ENCODE data around the gene PSPN.

The PSPN gene

DNA sequence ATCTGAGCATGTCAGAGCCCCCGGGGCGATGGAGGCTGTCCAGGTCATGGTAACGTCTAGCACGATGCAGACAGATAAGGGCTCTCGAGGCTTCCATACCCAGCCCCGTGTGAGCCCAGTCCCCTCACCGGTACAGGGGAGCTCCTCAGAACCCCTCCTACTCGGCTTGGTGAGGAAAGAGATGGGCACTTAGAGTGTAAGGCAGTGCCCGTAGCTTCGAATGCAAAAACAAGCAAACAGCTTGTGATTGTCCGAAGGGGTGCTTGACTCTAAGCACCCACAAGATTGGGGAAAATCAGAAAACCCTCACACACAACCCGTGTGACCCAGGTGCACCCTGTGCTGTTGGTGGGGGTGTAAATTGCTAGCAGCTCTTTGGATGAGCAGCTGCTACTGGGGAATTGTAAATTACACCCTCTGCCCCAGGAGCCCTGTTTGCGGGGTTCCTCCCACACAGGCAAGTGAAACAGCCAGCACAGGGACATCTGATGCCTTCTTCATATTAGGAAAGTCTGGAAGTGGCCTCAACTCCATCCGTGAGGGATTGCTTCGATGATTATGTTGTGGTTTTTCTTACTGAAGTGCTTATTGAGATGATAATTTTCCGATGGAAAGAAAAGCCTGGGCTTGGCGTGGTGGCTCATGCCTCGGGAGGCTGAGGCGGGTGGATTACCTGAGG lies 918 bp upstream of the PSPN start:
- ChIA-PET CTCF (no interaction called here), POLR2A (interaction anchor here (1.2 to 1.5 kb wide), 2 partner anchors 17 to 48 kb away, joined by 3 to 4 read pairs; partner anchors contain the start of genes GTF2F1 and KHSRP)
- no peak overlapping the region for H3K4me3 ChIP-seq (ENCODE audit: low read depth, low read length)
- H3K4me1 ChIP-seq (ENCODE audit: control insufficient read depth, insufficient read depth, low read length) = peaks cover 3% of the 10 kb centered on the region; the same call in 1 of the 2 replicates
- peaks cover 12 to 31% of the 10 kb centered on the region in 2 experiments for H3K36me3 ChIP-seq (ENCODE audit: control insufficient read depth in 2 of 2, insufficient read depth in 1 of 2, low read length in 2 of 2)
- TF ChIP-seq ZFHX2 (tag by site-specific recombination; conservative IDR thresholded peaks at IDR 0.05) (peak; percentile 60), SP7 (tag by site-specific recombination; IDR thresholded peaks at IDR 0.05) (peak; percentile 46), SCRT1 (tag by site-specific recombination; IDR thresholded peaks at IDR 0.05; ENCODE audit: borderline replicate concordance) (no peak), ZNF341 (tag by site-specific recombination; IDR thresholded peaks at IDR 0.05; ENCODE audit: low read depth) (peak; percentile 33; the same call in 1 of the 2 replicates), SETDB1 (IDR thresholded peaks at IDR 0.05; ENCODE audit: insufficient read length, low read length) (no peak), ZNF561 (tag by site-specific recombination; IDR thresholded peaks at IDR 0.05; ENCODE audit: borderline replicate concordance) (no peak), ZNF2 (tag by site-specific recombination; IDR thresholded peaks at IDR 0.05) (no peak), ZNF335 (tag by site-specific recombination; conservative IDR thresholded peaks at IDR 0.05) (0 out of 2 replicates have a peak, but pooled peaks have one; percentile 24), YY1 (tag by site-specific recombination; IDR thresholded peaks at IDR 0.05) (no peak), ZNF23 (tag by site-specific recombination; IDR thresholded peaks at IDR 0.05; ENCODE audit: borderline replicate concordance) (no peak), ZNF785 (tag by site-specific recombination; IDR thresholded peaks at IDR 0.05) (no peak), OSR2 (tag by site-specific recombination; IDR thresholded peaks at IDR 0.05) (0 out of 2 replicates have a peak, but pooled peaks have one; percentile 10), EGR2 (tag by site-specific recombination; IDR thresholded peaks at IDR 0.05; ENCODE audit: low read depth) (peak; percentile 24; the same call in 1 of the 2 replicates), ZNF571 (tag by site-specific recombination; IDR thresholded peaks at IDR 0.05) (no peak)
- TF ChIP-seq, protein P1, sequence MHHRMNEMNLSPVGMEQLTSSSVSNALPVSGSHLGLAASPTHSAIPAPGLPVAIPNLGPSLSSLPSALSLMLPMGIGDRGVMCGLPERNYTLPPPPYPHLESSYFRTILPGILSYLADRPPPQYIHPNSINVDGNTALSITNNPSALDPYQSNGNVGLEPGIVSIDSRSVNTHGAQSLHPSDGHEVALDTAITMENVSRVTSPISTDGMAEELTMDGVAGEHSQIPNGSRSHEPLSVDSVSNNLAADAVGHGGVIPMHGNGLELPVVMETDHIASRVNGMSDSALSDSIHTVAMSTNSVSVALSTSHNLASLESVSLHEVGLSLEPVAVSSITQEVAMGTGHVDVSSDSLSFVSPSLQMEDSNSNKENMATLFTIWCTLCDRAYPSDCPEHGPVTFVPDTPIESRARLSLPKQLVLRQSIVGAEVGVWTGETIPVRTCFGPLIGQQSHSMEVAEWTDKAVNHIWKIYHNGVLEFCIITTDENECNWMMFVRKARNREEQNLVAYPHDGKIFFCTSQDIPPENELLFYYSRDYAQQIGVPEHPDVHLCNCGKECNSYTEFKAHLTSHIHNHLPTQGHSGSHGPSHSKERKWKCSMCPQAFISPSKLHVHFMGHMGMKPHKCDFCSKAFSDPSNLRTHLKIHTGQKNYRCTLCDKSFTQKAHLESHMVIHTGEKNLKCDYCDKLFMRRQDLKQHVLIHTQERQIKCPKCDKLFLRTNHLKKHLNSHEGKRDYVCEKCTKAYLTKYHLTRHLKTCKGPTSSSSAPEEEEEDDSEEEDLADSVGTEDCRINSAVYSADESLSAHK (tag by site-specific recombination; IDR thresholded peaks at IDR 0.05) = no peak
- TF ChIP-seq, protein P2, sequence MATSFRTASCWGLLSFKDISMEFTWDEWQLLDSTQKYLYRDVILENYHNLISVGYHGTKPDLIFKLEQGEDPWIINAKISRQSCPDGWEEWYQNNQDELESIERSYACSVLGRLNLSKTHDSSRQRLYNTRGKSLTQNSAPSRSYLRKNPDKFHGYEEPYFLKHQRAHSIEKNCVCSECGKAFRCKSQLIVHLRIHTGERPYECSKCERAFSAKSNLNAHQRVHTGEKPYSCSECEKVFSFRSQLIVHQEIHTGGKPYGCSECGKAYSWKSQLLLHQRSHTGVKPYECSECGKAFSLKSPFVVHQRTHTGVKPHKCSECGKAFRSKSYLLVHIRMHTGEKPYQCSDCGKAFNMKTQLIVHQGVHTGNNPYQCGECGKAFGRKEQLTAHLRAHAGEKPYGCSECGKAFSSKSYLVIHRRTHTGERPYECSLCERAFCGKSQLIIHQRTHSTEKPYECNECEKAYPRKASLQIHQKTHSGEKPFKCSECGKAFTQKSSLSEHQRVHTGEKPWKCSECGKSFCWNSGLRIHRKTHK (tag by site-specific recombination; IDR thresholded peaks at IDR 0.05) = no peak
- TF ChIP-seq, protein P3, sequence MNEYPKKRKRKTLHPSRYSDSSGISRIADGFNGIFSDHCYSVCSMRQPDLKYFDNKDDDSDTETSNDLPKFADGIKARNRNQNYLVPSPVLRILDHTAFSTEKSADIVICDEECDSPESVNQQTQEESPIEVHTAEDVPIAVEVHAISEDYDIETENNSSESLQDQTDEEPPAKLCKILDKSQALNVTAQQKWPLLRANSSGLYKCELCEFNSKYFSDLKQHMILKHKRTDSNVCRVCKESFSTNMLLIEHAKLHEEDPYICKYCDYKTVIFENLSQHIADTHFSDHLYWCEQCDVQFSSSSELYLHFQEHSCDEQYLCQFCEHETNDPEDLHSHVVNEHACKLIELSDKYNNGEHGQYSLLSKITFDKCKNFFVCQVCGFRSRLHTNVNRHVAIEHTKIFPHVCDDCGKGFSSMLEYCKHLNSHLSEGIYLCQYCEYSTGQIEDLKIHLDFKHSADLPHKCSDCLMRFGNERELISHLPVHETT (tag by site-specific recombination; IDR thresholded peaks at IDR 0.05) = no peak
- TF ChIP-seq, protein P4, sequence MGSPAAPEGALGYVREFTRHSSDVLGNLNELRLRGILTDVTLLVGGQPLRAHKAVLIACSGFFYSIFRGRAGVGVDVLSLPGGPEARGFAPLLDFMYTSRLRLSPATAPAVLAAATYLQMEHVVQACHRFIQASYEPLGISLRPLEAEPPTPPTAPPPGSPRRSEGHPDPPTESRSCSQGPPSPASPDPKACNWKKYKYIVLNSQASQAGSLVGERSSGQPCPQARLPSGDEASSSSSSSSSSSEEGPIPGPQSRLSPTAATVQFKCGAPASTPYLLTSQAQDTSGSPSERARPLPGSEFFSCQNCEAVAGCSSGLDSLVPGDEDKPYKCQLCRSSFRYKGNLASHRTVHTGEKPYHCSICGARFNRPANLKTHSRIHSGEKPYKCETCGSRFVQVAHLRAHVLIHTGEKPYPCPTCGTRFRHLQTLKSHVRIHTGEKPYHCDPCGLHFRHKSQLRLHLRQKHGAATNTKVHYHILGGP (tag by site-specific recombination; IDR thresholded peaks at IDR 0.05) = no peak
- no peak overlapping the region for H3K27ac ChIP-seq (ENCODE audit: extremely low read depth, low read depth, low read length)
- H3K9me3 ChIP-seq (ENCODE audit: control insufficient read depth, insufficient read depth, low read depth, low read length) = no peaks in the 10 kb centered on the region

All from HEK293 (cell line).